Epithelial cell of proximal tubule (primary cell): ENCODE data around the gene RGL1. TPM values are rescaled to one million over a fixed set of nuclear protein-coding genes. Genes with fewer than 3 reads are reported as not detected.

Experiments
- DNase-seq: peaks from one replicate; pipeline ENCODE4 v3.0.0-alpha.2; 2011; ENCODE audit warnings: low read depth
- H3K4me3 ChIP-seq: 2 replicates; pipeline ENCODE4 v1.5.1; 2011; ENCODE audit warnings: low read depth, mild to moderate bottlenecking, low read length
- CTCF ChIP-seq: conservative IDR thresholded peaks from 2 replicates; pipeline ENCODE4 v1.5.1; 2012; ENCODE audit warnings: low read depth, mild to moderate bottlenecking, low read length
- total RNA-seq: library from RNA; depleted of rRNA; stranded (reverse); fragments of >200 nt; gene quantifications from 2 replicates; pipeline ENCODE4 v1.2.3, GENCODE V29; 2015

RGL1 gene
- total RNA-seq, 1 donor from 2014 or later, result 1.6 TPM

- H3K4me3 ChIP-seq, result no peak overlapping the region
- DNase-seq, result no peak
- TF ChIP-seq CTCF, result no peak
Observed at GRCh38 chr1:183859831-183860230, 54.9 kb downstream of the RGL1 start.

- no peak overlapping the region for H3K4me3 ChIP-seq
- no peak for DNase-seq
- no peak for TF ChIP-seq CTCF
Observed at GRCh38 chr1:183862967-183863366, 58.0 kb downstream of the RGL1 start.

GRCh38 chr1:183863852-183864251 is 58.9 kb downstream of the RGL1 start:
- no peak for DNase-seq
- H3K4me3 ChIP-seq, result no peak overlapping the region
- TF ChIP-seq CTCF, result no peak

GRCh38 chr1:183864611-183865010 is 59.7 kb downstream of the RGL1 start:
- DNase-seq, result no peak
- no peak for TF ChIP-seq CTCF
- H3K4me3 ChIP-seq, result no peak overlapping the region

- DNase-seq, result no peak
- no peak overlapping the region for H3K4me3 ChIP-seq
- TF ChIP-seq CTCF, result no peak
Observed at GRCh38 chr1:183869230-183869629, 64.3 kb downstream of the RGL1 start.

GRCh38 chr1:183869664-183870063 is 64.7 kb downstream of the RGL1 start:
- TF ChIP-seq CTCF, result no peak
- no peak for DNase-seq
- H3K4me3 ChIP-seq, result no peak overlapping the region

- DNase-seq, result no peak
- no peak for TF ChIP-seq CTCF
- no peak overlapping the region for H3K4me3 ChIP-seq
Observed at GRCh38 chr1:183870351-183871077, 65.6 kb downstream of the RGL1 start.
